HUES6 (cell line): ENCODE data around the gene ZNF577.
"Not testable (repeated sequence)": the region's sequence is repeated elsewhere in the genome, so short reads cannot be mapped to it uniquely, and the experiment has no call there.

Experiments used
- H3K27ac ChIP-seq: 2 replicates; pipeline ENCODE4 v1.7.0; 2013; ENCODE audit warnings: low read depth, mild to moderate bottlenecking, low read length, inconsistent platforms
- H3K27me3 ChIP-seq: 2 replicates; pipeline ENCODE4 v1.6.1; 2013; ENCODE audit warnings: low read length; ENCODE audit not compliant: control insufficient read depth, insufficient read depth
- H3K36me3 ChIP-seq: 2 replicates; pipeline ENCODE4 v1.6.1; 2013; ENCODE audit warnings: low read length; ENCODE audit not compliant: control insufficient read depth, insufficient read depth
- H3K4me1 ChIP-seq: 2 replicates; pipeline ENCODE4 v1.6.1; 2013; ENCODE audit warnings: low read length; ENCODE audit not compliant: control insufficient read depth, insufficient read depth
- H3K4me3 ChIP-seq: 2 replicates; pipeline ENCODE4 v1.5.1; 2013; ENCODE audit warnings: low read depth, low read length
- H3K9ac ChIP-seq: one replicate; pipeline ENCODE4 v1.6.1; 2013; ENCODE audit warnings: mild to moderate bottlenecking, low read length
- H3K9me3 ChIP-seq: 2 replicates; pipeline ENCODE4 v1.6.1; 2013; ENCODE audit warnings: low read depth, low read length; ENCODE audit not compliant: control insufficient read depth, insufficient read depth

ZNF577 gene

DNA sequence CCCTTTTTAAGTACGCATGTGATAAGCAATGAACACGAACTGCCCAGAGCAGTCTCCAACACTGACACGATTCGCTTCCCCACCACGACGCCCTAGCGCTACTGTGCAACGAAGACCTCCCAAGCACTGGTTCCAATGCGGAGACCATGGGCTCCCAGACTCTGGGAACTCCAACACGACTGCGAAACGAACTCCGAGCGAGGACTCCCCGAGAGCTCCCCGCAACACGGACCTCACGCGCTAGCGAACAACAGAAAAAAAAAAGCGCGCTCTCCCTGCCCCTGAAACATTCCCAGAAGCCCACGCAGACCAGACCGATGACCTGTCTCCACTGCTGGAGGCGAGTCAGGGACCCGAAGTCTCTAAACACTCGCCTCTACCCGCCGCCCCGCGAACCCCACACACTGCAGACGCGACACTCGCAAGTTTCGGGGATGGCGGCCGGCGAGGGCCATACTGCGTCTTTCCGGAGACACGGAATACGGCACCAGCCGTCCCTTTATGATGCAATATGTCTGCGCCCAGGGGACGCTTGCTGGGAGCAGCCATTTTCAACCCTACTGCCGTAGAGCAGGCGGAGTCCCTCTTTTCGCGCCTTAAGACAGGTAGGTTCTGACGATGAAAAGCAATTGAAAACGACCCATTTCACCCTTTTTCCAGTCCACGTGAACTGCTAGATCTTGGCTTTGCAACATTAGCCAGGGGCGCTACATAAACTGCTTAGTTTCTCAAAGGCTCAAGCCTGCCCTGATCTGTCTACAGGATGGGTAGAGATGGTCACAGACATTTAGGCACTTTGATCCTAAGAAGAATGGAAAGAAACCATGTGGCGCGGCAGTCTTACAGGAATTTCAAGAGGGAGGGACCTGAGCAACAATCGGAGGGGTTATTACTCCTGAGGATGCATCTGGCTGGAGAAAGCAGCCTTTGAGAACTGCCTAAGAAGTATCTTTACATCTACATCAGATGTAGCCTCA, at the start of gene ZNF577:
Gene ZNF577 (minus strand): TSS at position 430 of the 977 bp plus-strand sequence. CDS start 7,569 bp downstream, outside the sequence.
- Histone ChIP-seq H3K27ac (peak within 1 kb of the TSS; percentile 41), H3K9ac (peak within 1 kb of the TSS; percentile 85), H3K27me3 (no peaks in the 10 kb centered on the region), H3K4me1 (no peaks in the 10 kb centered on the region), H3K36me3 (peaks cover 71% of the 10 kb centered on the region), H3K4me3 (peak within 1 kb of the TSS; percentile 77), H3K9me3 (peaks cover 62% of the 10 kb centered on the region)

- no peak overlapping the region for H3K4me3 ChIP-seq
- no peaks in the 10 kb centered on the region for H3K4me1 ChIP-seq
- H3K9me3 ChIP-seq = peaks cover 32% of the 10 kb centered on the region
- no peak overlapping the region for H3K27ac ChIP-seq
- peaks cover 70% of the 10 kb centered on the region for H3K36me3 ChIP-seq
- H3K9ac ChIP-seq = no peak overlapping the region
- no peaks in the 10 kb centered on the region for H3K27me3 ChIP-seq
These were observed 44.2 kb upstream of the ZNF577 start for GRCh38 chr19:51931921-51932320.

GRCh38 chr19:51927859-51928258, 40.1 kb upstream of the ZNF577 start:
- H3K27ac ChIP-seq = no peak overlapping the region
- H3K36me3 ChIP-seq = peaks cover 34% of the 10 kb centered on the region
- H3K9ac ChIP-seq = peak overlapping the region; percentile 89
- H3K4me3 ChIP-seq = peak overlapping the region; percentile 76
- no peaks in the 10 kb centered on the region for H3K27me3 ChIP-seq
- H3K9me3 ChIP-seq = peaks cover 33% of the 10 kb centered on the region
- no peaks in the 10 kb centered on the region for H3K4me1 ChIP-seq

DNA sequence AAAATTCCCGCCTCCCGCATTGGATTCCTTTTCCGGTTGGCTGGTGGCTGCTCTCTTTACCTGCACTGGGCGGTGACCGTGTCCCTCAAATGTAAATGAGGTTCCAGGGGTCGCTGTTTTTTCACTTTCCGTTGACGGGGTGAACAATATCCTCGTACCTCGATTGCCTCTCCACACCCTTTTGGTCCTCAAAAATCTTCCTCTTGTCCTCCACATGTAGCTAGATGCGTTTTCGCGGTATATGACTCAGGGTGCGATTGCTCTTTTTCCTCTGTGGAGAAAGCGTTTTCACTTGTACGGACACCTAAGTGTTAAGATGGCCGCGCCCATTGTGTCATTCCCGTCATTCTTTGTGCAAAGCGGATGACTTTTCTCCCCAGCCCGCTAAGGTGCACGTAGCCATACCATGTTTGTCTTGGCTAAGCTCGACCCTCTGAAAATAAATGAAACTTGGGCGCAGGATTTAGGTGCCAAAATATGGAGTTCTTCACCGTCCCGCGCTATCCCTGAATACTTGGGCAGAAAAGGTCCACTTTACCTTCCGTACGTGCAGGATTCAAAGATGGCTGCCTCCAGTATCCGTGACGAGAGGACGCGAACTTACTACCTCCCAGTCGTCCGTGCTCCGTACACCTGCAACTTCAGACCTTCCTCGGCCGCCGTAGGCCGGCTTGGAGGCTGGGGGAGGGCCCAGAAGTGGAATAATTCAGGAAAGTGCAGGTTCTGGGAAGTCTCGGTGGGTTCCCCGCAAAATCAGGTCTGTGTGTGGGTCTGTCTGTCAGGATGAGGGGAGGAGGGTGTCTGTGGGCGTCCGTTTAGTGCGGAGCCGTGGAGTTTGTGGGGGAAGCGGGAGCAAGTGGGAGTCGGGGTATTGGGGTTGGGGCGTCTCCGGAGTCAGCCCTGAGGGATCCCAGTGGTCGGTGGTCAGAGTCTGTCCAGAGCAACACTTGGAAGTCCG, 39.3 kb upstream of the ZNF577 start, which contains the start of gene ZNF613:
Gene ZNF613 (plus strand): TSS at position 689 of the 958 bp plus-strand sequence. CDS start 8,749 bp downstream, outside the sequence.
- H3K36me3 ChIP-seq = peaks cover 26% of the 10 kb centered on the region
- H3K4me1 ChIP-seq = no peaks in the 10 kb centered on the region
- H3K9ac ChIP-seq = peak within 1 kb of the TSS; percentile 89
- no peaks in the 10 kb centered on the region for H3K27me3 ChIP-seq
- H3K4me3 ChIP-seq = peak within 1 kb of the TSS; percentile 76
- H3K27ac ChIP-seq = peak within 1 kb of the TSS; percentile 72
- peaks cover 35% of the 10 kb centered on the region for H3K9me3 ChIP-seq

GRCh38 chr19:51926426-51926783, 38.7 kb upstream of the ZNF577 start:
- H3K36me3 ChIP-seq = peaks cover 19% of the 10 kb centered on the region
- peak overlapping the region; percentile 72; the same call in 1 of the 2 replicates for H3K27ac ChIP-seq
- H3K4me1 ChIP-seq = no peaks in the 10 kb centered on the region
- peak overlapping the region; percentile 76 for H3K4me3 ChIP-seq
- no peaks in the 10 kb centered on the region for H3K27me3 ChIP-seq
- H3K9me3 ChIP-seq = peaks cover 37% of the 10 kb centered on the region
- peak overlapping the region; percentile 89 for H3K9ac ChIP-seq

DNA sequence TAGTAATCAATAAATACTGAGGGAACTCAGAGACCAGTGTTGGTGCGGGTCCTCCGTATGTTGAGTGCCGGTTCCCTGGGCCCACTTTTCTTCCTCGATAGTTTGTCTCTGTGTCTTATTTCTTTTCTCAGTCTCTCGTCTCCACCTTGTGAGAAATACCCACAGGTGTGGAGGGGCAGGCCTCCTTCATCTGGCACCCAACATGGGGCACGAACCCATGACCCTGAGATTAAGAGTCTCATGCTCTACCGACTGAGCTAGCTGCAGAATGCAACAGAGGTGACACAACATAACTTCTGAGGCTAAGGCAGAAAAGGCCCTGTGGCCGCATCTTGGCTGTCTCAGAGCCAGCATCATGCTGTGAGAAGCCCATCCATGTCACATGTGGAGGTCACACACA, 34.2 kb upstream of the ZNF577 start:
- Histone ChIP-seq H3K4me1 (no peaks in the 10 kb centered on the region), H3K9ac (no peak overlapping the region), H3K36me3 (no peaks in the 10 kb centered on the region), H3K4me3 (no peak overlapping the region), H3K9me3 (peaks cover 77% of the 10 kb centered on the region), H3K27me3 (no peaks in the 10 kb centered on the region), H3K27ac (no peak overlapping the region)

DNA sequence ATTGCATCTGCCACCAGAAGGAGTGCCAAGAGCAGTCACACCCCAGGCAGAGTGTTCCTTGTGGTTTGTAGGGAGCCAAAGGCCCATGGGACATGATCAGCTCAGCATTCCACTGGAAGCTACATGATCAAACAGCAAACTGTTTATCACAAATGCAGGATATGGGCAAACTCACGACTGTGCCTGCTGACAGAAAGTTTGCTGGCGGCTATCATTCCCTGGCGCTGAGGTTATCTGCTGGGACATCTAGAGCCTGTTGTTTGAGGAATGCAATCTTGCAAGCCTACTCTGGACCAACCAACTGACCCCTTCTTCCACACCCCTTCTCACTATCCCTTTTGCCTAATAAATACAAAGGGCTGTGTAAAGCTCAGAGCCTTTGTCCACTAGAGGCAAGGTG, 31.9 kb upstream of the ZNF577 start:
- H3K36me3 ChIP-seq = no peaks in the 10 kb centered on the region
- no peak overlapping the region for H3K9ac ChIP-seq
- H3K27ac ChIP-seq = no peak overlapping the region
- H3K9me3 ChIP-seq = peaks cover 87% of the 10 kb centered on the region
- H3K4me1 ChIP-seq = no peaks in the 10 kb centered on the region
- no peak overlapping the region for H3K4me3 ChIP-seq
- H3K27me3 ChIP-seq = no peaks in the 10 kb centered on the region

GRCh38 chr19:51916167-51916566, 28.4 kb upstream of the ZNF577 start:
- peaks cover 92% of the 10 kb centered on the region for H3K9me3 ChIP-seq
- no peaks in the 10 kb centered on the region for H3K27me3 ChIP-seq
- no peak overlapping the region for H3K9ac ChIP-seq
- H3K27ac ChIP-seq = no peak overlapping the region
- H3K4me3 ChIP-seq = no peak overlapping the region
- H3K36me3 ChIP-seq = 0 out of 2 replicates have a peak, but pooled peaks cover 4% of the 10 kb centered on the region
- no peaks in the 10 kb centered on the region for H3K4me1 ChIP-seq

DNA sequence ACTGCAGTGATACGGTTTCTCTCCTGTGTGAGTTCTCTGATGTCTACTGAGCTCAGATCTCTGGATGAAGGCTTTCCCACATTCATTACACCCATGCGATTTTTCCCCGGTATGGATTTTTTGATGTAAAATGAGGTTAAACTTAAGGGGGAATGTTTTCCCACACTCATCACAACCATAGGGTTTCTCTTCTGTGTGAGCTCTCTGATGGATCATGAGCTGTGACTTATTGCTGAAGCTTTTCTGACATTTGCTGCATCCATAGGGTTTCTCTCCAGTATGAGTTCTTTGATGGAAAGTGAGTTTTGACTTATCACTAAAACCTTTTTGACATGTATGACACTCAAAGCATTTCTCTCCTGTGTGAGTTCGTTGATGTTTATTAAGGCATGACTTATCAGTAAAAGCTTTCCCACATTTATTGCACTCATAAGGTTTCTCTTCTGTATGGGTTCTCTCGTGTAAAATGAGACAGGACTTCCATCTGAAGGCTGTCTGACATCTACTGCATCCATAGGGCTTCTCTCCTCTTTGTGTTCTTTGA, 27.6 kb upstream of the ZNF577 start:
- Histone ChIP-seq H3K27me3 (no peaks in the 10 kb centered on the region), H3K27ac (no peak overlapping the region), H3K36me3 (0 out of 2 replicates have a peak, but pooled peaks cover 4% of the 10 kb centered on the region), H3K9ac (no peak overlapping the region), H3K4me1 (no peaks in the 10 kb centered on the region), H3K9me3 (peaks cover 91% of the 10 kb centered on the region), H3K4me3 (no peak overlapping the region)

DNA sequence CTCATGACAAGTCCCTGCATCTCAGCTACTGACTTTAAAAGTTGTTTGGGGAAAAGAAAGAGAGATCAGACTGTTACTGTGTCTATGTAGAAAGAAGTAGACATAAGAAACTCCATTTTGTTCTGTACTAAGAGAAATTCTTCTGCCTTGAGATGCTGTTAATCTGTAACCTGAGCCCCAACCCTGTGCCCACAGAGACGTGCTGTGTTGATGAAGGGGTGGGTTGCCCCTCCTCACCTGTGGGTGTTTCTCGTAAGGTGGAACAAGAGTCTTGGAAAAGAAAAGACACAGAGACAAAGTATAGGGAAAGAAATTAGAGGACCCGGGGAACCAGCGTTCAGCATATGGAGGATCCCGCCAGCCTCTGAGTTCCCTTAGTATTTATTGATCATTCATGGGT, 20.2 kb upstream of the ZNF577 start:
- H3K36me3 ChIP-seq, H3K27me3 ChIP-seq: not testable (repeated sequence)
- Histone ChIP-seq H3K4me1 (peaks cover 19% of the 10 kb centered on the region), H3K4me3 (peak overlapping the region; percentile 42), H3K9me3 (peaks cover 46% of the 10 kb centered on the region), H3K9ac (peak overlapping the region; percentile 93), H3K27ac (peak overlapping the region; percentile 94)
